ENCODE measurements around the gene GDI2.

The GDI2 gene

DNA sequence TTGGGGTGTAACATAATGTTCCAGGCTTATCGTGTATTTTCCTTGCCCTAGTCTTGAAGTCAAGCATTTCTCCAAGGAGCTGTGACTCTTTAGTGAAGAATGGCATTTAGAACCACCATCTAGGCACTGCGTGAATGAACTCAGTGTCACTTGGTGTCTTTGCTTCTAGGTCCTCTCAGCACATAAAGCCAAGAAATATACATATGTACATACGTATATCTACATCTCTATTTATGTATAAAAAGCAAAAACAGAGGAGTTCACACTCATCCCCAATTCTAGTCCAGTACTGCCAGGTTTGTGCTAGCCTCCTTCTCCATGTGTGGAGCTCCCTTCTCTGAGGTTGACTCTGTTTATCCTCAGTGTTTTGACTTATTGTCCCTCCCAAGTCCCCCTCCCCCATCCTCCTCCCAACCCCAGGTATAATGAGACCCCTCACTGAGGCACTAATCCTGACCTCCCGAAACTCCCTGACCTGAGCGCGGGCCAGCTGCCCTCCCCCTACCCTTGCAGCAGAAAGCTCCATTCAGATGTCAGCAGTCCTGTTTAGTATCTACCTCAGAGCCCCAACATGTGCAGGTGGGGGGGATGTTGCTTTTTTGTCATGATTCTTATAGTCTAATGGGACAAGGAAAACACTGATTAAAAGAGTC lies 61.5 kb downstream of the GDI2 start:
- peaks cover 10% of the 10 kb centered on the region; the same call in 1 of the 2 replicates for H3K79me2 ChIP-seq (ENCODE audit: low read length)
- TF ChIP-seq EZH2phosphoT487 (IDR thresholded peaks at IDR 0.05; ENCODE audit: low read depth) = no peak
- no peak for TF ChIP-seq CTCF (IDR thresholded peaks at IDR 0.05; ENCODE audit: low read depth, low read length)
- H3K27ac ChIP-seq (ENCODE audit: low read length) = no peak overlapping the region
- peaks cover 3% of the 10 kb centered on the region for H3K36me3 ChIP-seq (replicated peaks; ENCODE audit: low read depth, low read length)
- H3K4me1 ChIP-seq (ENCODE audit: low read length) = no peaks in the 10 kb centered on the region
- no peaks in the 10 kb centered on the region for H4K20me1 ChIP-seq (ENCODE audit: insufficient read depth, low read length)
- H2AFZ ChIP-seq (ENCODE audit: low read depth, low read length) = no peak overlapping the region
- no peaks in the 10 kb centered on the region for H3K27me3 ChIP-seq (ENCODE audit: low read depth, low read length)
- no peak overlapping the region for H3K4me2 ChIP-seq (ENCODE audit: low read length)
- H3K9me3 ChIP-seq (ENCODE audit: insufficient read depth, low read length) = no peaks in the 10 kb centered on the region
- H3K4me3 ChIP-seq (ENCODE audit: low read length) = no peak overlapping the region
- no peak overlapping the region for H3K9ac ChIP-seq (ENCODE audit: low read length)

- no peaks in the 10 kb centered on the region for H3K9me3 ChIP-seq (ENCODE audit: insufficient read depth, low read length)
- H3K79me2 ChIP-seq (ENCODE audit: low read length) = peaks cover 10% of the 10 kb centered on the region; the same call in 1 of the 2 replicates
- H3K4me1 ChIP-seq (ENCODE audit: low read length) = no peaks in the 10 kb centered on the region
- no peak overlapping the region for H3K4me3 ChIP-seq (ENCODE audit: low read length)
- no peak for TF ChIP-seq EZH2phosphoT487 (IDR thresholded peaks at IDR 0.05; ENCODE audit: low read depth)
- TF ChIP-seq CTCF (IDR thresholded peaks at IDR 0.05; ENCODE audit: low read depth, low read length) = no peak
- H3K27ac ChIP-seq (ENCODE audit: low read length) = no peak overlapping the region
- H3K4me2 ChIP-seq (ENCODE audit: low read length) = no peak overlapping the region
- no peak overlapping the region for H2AFZ ChIP-seq (ENCODE audit: low read depth, low read length)
- H4K20me1 ChIP-seq (ENCODE audit: insufficient read depth, low read length) = no peaks in the 10 kb centered on the region
- H3K36me3 ChIP-seq (replicated peaks; ENCODE audit: low read depth, low read length) = peaks cover 13% of the 10 kb centered on the region
- no peak overlapping the region for H3K9ac ChIP-seq (ENCODE audit: low read length)
- H3K27me3 ChIP-seq (ENCODE audit: low read depth, low read length) = no peaks in the 10 kb centered on the region
Observed at GRCh38 chr10:5748394-5748803, 64.8 kb downstream of the GDI2 start.

DNA sequence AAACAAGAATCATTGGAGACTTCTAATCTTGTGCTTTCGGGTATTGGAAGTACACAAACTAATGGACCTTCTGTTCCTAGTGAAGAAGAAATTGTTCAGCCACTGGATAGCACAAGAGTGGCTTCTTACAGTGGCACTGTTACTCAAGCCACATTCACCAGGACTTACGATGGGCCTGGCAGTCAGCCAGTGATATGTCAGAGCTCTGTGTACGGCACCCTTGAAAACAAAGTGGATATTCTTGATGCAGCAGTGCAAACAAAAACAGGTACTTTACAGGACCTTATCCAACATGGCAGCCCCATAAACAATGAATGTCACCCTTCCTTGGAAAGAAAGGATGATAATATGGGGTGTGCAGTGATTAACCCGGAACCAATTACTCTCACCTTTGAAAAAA lies 67.0 kb downstream of the GDI2 start:
- peaks cover 14% of the 10 kb centered on the region for H3K36me3 ChIP-seq (replicated peaks; ENCODE audit: low read depth, low read length)

DNA sequence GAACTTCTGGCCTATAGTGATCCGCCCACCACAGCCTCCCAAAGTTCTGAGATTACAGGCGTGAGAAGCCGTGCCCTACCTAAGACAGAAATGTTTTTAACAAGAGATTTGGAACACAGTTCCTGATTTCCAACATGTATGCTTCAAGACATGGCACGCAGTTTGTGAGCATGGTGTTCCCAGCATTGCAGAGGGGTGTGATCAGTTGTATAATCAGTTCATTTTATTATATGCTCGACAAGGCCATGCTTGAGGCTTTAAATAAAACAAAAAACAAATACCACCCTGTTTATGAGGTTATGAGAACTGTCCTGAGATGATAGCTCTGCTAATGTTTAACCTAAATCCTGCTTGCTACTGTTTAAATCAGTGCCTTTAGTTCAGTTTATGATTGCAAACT lies 68.4 kb downstream of the GDI2 start:
- no peaks in the 10 kb centered on the region for H4K20me1 ChIP-seq (ENCODE audit: insufficient read depth, low read length)
- H3K4me2 ChIP-seq (ENCODE audit: low read length) = no peak overlapping the region
- H3K4me1 ChIP-seq (ENCODE audit: low read length) = no peaks in the 10 kb centered on the region
- no peaks in the 10 kb centered on the region for H3K27me3 ChIP-seq (ENCODE audit: low read depth, low read length)
- H3K9me3 ChIP-seq (ENCODE audit: insufficient read depth, low read length) = no peaks in the 10 kb centered on the region
- peaks cover 26% of the 10 kb centered on the region for H3K36me3 ChIP-seq (replicated peaks; ENCODE audit: low read depth, low read length)
- H3K27ac ChIP-seq (ENCODE audit: low read length) = no peak overlapping the region
- H3K9ac ChIP-seq (ENCODE audit: low read length) = no peak overlapping the region
- H2AFZ ChIP-seq (ENCODE audit: low read depth, low read length) = no peak overlapping the region
- H3K4me3 ChIP-seq (ENCODE audit: low read length) = no peak overlapping the region
- TF ChIP-seq CTCF (IDR thresholded peaks at IDR 0.05; ENCODE audit: low read depth, low read length) (no peak), EZH2phosphoT487 (IDR thresholded peaks at IDR 0.05; ENCODE audit: low read depth) (no peak)
- no peaks in the 10 kb centered on the region for H3K79me2 ChIP-seq (ENCODE audit: low read length)

More for the DNA sequence above, 67.0 kb downstream of the GDI2 start:
- no peak overlapping the region for H2AFZ ChIP-seq (ENCODE audit: low read depth, low read length)
- no peak overlapping the region for H3K4me2 ChIP-seq (ENCODE audit: low read length)
- H3K9me3 ChIP-seq (ENCODE audit: insufficient read depth, low read length) = no peaks in the 10 kb centered on the region
- H3K27me3 ChIP-seq (ENCODE audit: low read depth, low read length) = no peaks in the 10 kb centered on the region
- H3K27ac ChIP-seq (ENCODE audit: low read length) = no peak overlapping the region
- H3K4me3 ChIP-seq (ENCODE audit: low read length) = no peak overlapping the region
- TF ChIP-seq CTCF (IDR thresholded peaks at IDR 0.05; ENCODE audit: low read depth, low read length) = no peak
- no peak for TF ChIP-seq EZH2phosphoT487 (IDR thresholded peaks at IDR 0.05; ENCODE audit: low read depth)
- no peaks in the 10 kb centered on the region for H3K79me2 ChIP-seq (ENCODE audit: low read length)
- H3K9ac ChIP-seq (ENCODE audit: low read length) = no peak overlapping the region
- no peaks in the 10 kb centered on the region for H4K20me1 ChIP-seq (ENCODE audit: insufficient read depth, low read length)
- no peaks in the 10 kb centered on the region for H3K4me1 ChIP-seq (ENCODE audit: low read length)
